Inflammatory macrophage (primary cell): Measurements from ENCODE around the gene ABLIM1.

ENCODE experiments used
- DNase-seq, 2 donors: peaks; one replicate each; pipeline ENCODE4 v3.0.0-alpha.2; 2020 to 2022

Gene ABLIM1

GRCh38 chr10:114618722-114619121 is 39.4 kb downstream of the ABLIM1 start:
- DNase-seq = no peak

GRCh38 chr10:114616516-114616915 is 41.6 kb downstream of the ABLIM1 start:
- DNase-seq = no peak

GRCh38 chr10:114616103-114616502 is 42.0 kb downstream of the ABLIM1 start:
- no peak for DNase-seq

GRCh38 chr10:114615600-114616007 is 42.5 kb downstream of the ABLIM1 start:
- no peak for DNase-seq

GRCh38 chr10:114613237-114613979 is 44.7 kb downstream of the ABLIM1 start:
- DNase-seq = no peak

GRCh38 chr10:114611617-114612016 is 46.5 kb downstream of the ABLIM1 start:
- no peak for DNase-seq

- no peak for DNase-seq
Observed at GRCh38 chr10:114609518-114610426, 48.3 kb downstream of the ABLIM1 start.

GRCh38 chr10:114607358-114607998 is 50.6 kb downstream of the ABLIM1 start:
- DNase-seq = no peak

- DNase-seq = no peak
Observed at GRCh38 chr10:114605155-114605797, 52.8 kb downstream of the ABLIM1 start.

GRCh38 chr10:114604357-114605130 is 53.5 kb downstream of the ABLIM1 start:
- no peak for DNase-seq

- DNase-seq = peak in 1 of 2 donors; percentile 8
Observed at GRCh38 chr10:114603948-114604347, 54.1 kb downstream of the ABLIM1 start.

- no peak for DNase-seq
Observed at GRCh38 chr10:114603303-114603702, 54.8 kb downstream of the ABLIM1 start.

- no peak for DNase-seq
Observed at GRCh38 chr10:114600057-114600456, 58.0 kb downstream of the ABLIM1 start.

- DNase-seq = no peak
Observed at GRCh38 chr10:114596793-114597192, 61.3 kb downstream of the ABLIM1 start.

- no peak for DNase-seq
Observed at GRCh38 chr10:114593816-114594468, 64.1 kb downstream of the ABLIM1 start.

GRCh38 chr10:114593240-114593792 is 64.8 kb downstream of the ABLIM1 start:
- DNase-seq = no peak

- DNase-seq = no peak
Observed at GRCh38 chr10:114590993-114591392, 67.1 kb downstream of the ABLIM1 start.

- no peak for DNase-seq
Observed at GRCh38 chr10:114584419-114584818, 73.7 kb downstream of the ABLIM1 start.

- no peak for DNase-seq
Observed at GRCh38 chr10:114581071-114581470, 77.0 kb downstream of the ABLIM1 start.

- DNase-seq = peak; percentile 2 to 10
Observed at GRCh38 chr10:114577133-114577532, 80.9 kb downstream of the ABLIM1 start.

GRCh38 chr10:114576716-114577115 is 81.4 kb downstream of the ABLIM1 start:
- no peak for DNase-seq
